ENCODE results near the gene RAET1G.

- TF ChIP-seq CTCF (conservative IDR thresholded peaks at IDR 0.05; ENCODE audit: low read length) (peak; percentile 83), EZH2phosphoT487 (IDR thresholded peaks at IDR 0.05; ENCODE audit: borderline replicate concordance, low read depth, low read length) (no peak)
These were observed 3.3 kb upstream of the RAET1G start for GRCh38 chr6:149925974-149926777.

Data from OCI-LY7 (cell line).